CD4-positive, alpha-beta T cell (primary cell): ENCODE results near the gene MPPED2. TPM values are rescaled to one million over a fixed set of nuclear protein-coding genes. Genes with fewer than 3 reads are reported as not detected.

Source experiments
- ATAC-seq: fragments of 200-7000 bp; cut with Tn5 transposase; one replicate; pipeline ENCODE4 v1.10.0; 2022; ENCODE audit warnings: mild to moderate bottlenecking; ENCODE audit not compliant: poor library complexity
- CTCF ChIA-PET: fragments of 350-600 bp; sonication (Branson Sonifier 250); formaldehyde crosslinking; loops from one replicate; lab custom pipeline; 2021; ENCODE audit warnings: antibody characterized with exemption, inconsistent platforms; lab: Charles Lee
- POLR2A ChIA-PET: fragments of 350-600 bp; sonication (Branson Sonifier 250); formaldehyde crosslinking; loops from one replicate; lab custom pipeline; 2021; ENCODE audit warnings: antibody characterized with exemption, inconsistent platforms; lab: Charles Lee
- DNase-seq, 14 experiments: peaks; one replicate each; pipeline ENCODE4 v3.0.0-alpha.2; 2013 to 2020; ENCODE audit warnings: mixed read lengths in 2 of 14
- H3K27ac ChIP-seq, 2 donors: one replicate each; pipeline versions ENCODE4 v1.5.1 to v1.7.0; 2013; ENCODE audit warnings: low read length in 2 of 2, low read depth in 1 of 2, mild to moderate bottlenecking in 1 of 2
- H3K27me3 ChIP-seq, 2 experiments: 1 replicate in 1 of 2; 2 replicates in 1 of 2; pipeline versions ENCODE4 v1.6.1 to v1.7.0; 2013; ENCODE audit warnings: low read length in 2 of 2, control low read depth in 1 of 2, mild to moderate bottlenecking in 1 of 2, moderate library complexity in 1 of 2; ENCODE audit not compliant: insufficient read depth in 2 of 2, control insufficient read depth in 1 of 2
- H3K36me3 ChIP-seq: one replicate; pipeline ENCODE4 v1.6.1; 2013; ENCODE audit warnings: low read length, control low read depth; ENCODE audit not compliant: insufficient read depth
- H3K4me1 ChIP-seq: one replicate; pipeline ENCODE4 v1.6.1; 2013; ENCODE audit warnings: low read length, control low read depth; ENCODE audit not compliant: insufficient read depth
- H3K4me3 ChIP-seq: one replicate; pipeline ENCODE4 v1.5.1; 2013; ENCODE audit warnings: mild to moderate bottlenecking, low read length, moderate library complexity
- H3K9me3 ChIP-seq, 2 experiments: 1 replicate in 1 of 2; 2 replicates in 1 of 2; pipeline versions ENCODE4 v1.6.1 to v1.7.0; 2013; ENCODE audit warnings: low read length in 2 of 2, mild to moderate bottlenecking in 2 of 2, control low read depth in 1 of 2, moderate library complexity in 1 of 2; ENCODE audit not compliant: control insufficient read depth in 1 of 2, insufficient read depth in 1 of 2
- H3K27ac Mint-ChIP-seq: one replicate; pipeline ENCODE4 v1.8.0; 2020; ENCODE audit warnings: mixed read lengths
- H3K27me3 Mint-ChIP-seq: one replicate; pipeline ENCODE4 v1.8.0; 2021; ENCODE audit warnings: mixed read lengths
- H3K36me3 Mint-ChIP-seq: one replicate; pipeline ENCODE4 v1.8.0; 2021; ENCODE audit warnings: low read depth, mixed read lengths
- H3K4me1 Mint-ChIP-seq: one replicate; pipeline ENCODE4 v1.8.0; 2021; ENCODE audit warnings: low read depth, mixed read lengths
- H3K4me3 Mint-ChIP-seq: one replicate; pipeline ENCODE4 v1.8.0; 2020; ENCODE audit warnings: mild to moderate bottlenecking, mixed read lengths
- H3K9me3 Mint-ChIP-seq: one replicate; pipeline ENCODE4 v1.8.0; 2020; ENCODE audit warnings: mixed read lengths
- intact Hi-C, 2 experiments: fragments of 100-400 bp; cut with DNase I in 1 of 2; cut with micrococcal nuclease in 1 of 2; formaldehyde crosslinking; loops; one replicate each; pipeline versions ENCODE4 v1.15.1 to v1.9.0; 2023 to 2025; cut with DNase I, micrococcal nuclease
- total RNA-seq, 174 experiments: library from RNA in 2 of 174; stranded (reverse) in 2 of 174; gene quantifications; one replicate each; pipeline ENCODE4 v1.2.3 and lab custom pipeline; 2021 to 2026
- TF ChIP-seq, protein P1 (sequence below): fragments of 200-600 bp; IDR thresholded peaks from one replicate; pipeline ENCODE4 v1.8.0; 2022; ENCODE audit warnings: antibody characterized with exemption, mild to moderate bottlenecking

The MPPED2 gene
- total RNA-seq, 2 experiments from 2014 or later: 0.96 to 1.7 TPM

DNA sequence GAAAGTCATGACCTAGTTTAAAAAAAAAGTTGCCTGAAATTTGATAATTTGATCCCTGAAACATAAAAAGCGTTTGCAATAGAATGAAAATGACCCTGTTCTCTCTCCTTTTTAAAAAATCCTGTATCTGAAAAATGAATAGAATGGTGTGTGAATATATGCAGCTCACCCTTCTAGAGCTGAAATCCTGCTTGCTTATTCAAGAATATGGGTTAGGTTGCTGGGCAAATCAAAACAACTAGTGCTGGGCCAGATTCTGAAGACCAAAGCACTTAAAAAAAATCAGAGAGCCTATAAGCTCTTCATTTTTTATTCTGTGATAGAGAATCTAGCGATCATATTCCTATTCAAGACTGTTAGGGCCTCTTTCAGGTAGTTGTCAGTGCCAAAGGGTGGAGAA, 131.6 kb downstream of the MPPED2 start:
- ChIA-PET CTCF (no interaction called here), POLR2A (no interaction called here)
- no peak for DNase-seq
- no peaks in the 10 kb centered on the region for H3K27me3 ChIP-seq
- no peak overlapping the region for H3K27ac Mint-ChIP-seq
- H3K9me3 Mint-ChIP-seq: no peaks in the 10 kb centered on the region
- no peak overlapping the region for H3K4me3 ChIP-seq
- no peaks in the 10 kb centered on the region for H3K27me3 Mint-ChIP-seq
- no peaks in the 10 kb centered on the region for H3K4me1 Mint-ChIP-seq
- intact Hi-C loops: no loop called here
- TF ChIP-seq, protein P1, sequence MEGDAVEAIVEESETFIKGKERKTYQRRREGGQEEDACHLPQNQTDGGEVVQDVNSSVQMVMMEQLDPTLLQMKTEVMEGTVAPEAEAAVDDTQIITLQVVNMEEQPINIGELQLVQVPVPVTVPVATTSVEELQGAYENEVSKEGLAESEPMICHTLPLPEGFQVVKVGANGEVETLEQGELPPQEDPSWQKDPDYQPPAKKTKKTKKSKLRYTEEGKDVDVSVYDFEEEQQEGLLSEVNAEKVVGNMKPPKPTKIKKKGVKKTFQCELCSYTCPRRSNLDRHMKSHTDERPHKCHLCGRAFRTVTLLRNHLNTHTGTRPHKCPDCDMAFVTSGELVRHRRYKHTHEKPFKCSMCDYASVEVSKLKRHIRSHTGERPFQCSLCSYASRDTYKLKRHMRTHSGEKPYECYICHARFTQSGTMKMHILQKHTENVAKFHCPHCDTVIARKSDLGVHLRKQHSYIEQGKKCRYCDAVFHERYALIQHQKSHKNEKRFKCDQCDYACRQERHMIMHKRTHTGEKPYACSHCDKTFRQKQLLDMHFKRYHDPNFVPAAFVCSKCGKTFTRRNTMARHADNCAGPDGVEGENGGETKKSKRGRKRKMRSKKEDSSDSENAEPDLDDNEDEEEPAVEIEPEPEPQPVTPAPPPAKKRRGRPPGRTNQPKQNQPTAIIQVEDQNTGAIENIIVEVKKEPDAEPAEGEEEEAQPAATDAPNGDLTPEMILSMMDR: no peak
- H3K9me3 ChIP-seq: peaks cover 0 to 3% of the 10 kb centered on the region in 2 experiments
- H3K4me1 ChIP-seq: no peaks in the 10 kb centered on the region
- no peak overlapping the region for H3K27ac ChIP-seq
- H3K4me3 Mint-ChIP-seq: no peak overlapping the region
- no peaks in the 10 kb centered on the region for H3K36me3 Mint-ChIP-seq
- no peak for ATAC-seq
- H3K36me3 ChIP-seq: no peaks in the 10 kb centered on the region

DNA sequence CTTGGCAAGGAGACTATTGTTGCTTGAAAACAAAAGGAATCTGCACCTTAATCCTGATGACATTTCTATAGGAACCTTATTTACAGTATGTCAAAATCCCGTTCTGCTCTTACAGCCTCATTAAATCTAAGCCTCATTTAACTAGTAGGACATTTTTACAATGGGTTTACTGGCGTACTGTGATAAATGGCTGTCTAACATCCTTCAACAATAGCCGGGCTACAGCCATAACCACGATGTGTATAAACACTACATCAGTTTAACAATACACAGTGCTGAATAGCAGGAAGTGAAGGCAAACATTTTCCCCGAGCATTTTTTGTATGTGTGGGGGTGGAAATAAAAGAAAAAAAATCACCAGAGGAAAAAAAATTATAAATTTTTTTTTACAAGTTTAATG, 132.0 kb downstream of the MPPED2 start:
- Mint-ChIP-seq H3K4me1 (no peaks in the 10 kb centered on the region), H3K36me3 (no peaks in the 10 kb centered on the region), H3K27me3 (peaks cover 1% of the 10 kb centered on the region), H3K4me3 (no peak overlapping the region), H3K9me3 (no peaks in the 10 kb centered on the region), H3K27ac (no peak overlapping the region)
- H3K27ac ChIP-seq: no peak overlapping the region
- ChIA-PET CTCF (no interaction called here), POLR2A (no interaction called here)
- H3K36me3 ChIP-seq: no peaks in the 10 kb centered on the region
- H3K4me3 ChIP-seq: no peak overlapping the region
- DNase-seq (no peak), ATAC-seq (no peak)
- TF ChIP-seq, protein P1: no peak
- H3K4me1 ChIP-seq: no peaks in the 10 kb centered on the region
- H3K9me3 ChIP-seq: peaks cover 0 to 3% of the 10 kb centered on the region in 2 experiments
- no peaks in the 10 kb centered on the region for H3K27me3 ChIP-seq
- intact Hi-C loops: no loop called here

DNA sequence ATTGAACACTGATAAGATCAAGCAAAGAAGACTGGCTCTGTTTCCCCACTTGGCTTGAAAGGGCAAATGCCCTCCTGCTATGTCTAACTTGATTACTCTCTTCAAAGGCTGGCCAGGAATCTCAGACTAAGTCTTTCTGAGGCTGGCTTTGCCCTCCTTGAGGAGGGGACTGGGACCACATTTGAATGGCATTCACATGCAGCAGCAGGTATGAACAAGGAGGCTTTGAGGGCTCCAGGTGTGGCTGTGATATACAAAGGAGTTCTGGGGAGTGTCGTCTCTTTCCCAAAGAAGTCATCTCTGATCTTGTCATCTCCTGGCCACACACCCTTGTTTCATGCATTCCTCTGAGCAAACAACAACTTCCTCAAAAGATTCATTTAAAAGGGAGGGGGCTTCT, 132.4 kb downstream of the MPPED2 start:
- H3K4me3 Mint-ChIP-seq: no peak overlapping the region
- no peaks in the 10 kb centered on the region for H3K4me1 ChIP-seq
- H3K27me3 Mint-ChIP-seq: peaks cover 5% of the 10 kb centered on the region
- no peaks in the 10 kb centered on the region for H3K9me3 Mint-ChIP-seq
- no peaks in the 10 kb centered on the region for H3K4me1 Mint-ChIP-seq
- CTCF ChIA-PET: no interaction called here
- ATAC-seq (no peak), DNase-seq (no peak)
- H3K9me3 ChIP-seq: no peaks in the 10 kb centered on the region
- no peak overlapping the region for H3K27ac Mint-ChIP-seq
- intact Hi-C loops: no loop called here
- H3K27ac ChIP-seq: no peak overlapping the region
- POLR2A ChIA-PET: no interaction called here
- TF ChIP-seq, protein P1: no peak
- no peaks in the 10 kb centered on the region for H3K36me3 Mint-ChIP-seq
- H3K27me3 ChIP-seq: no peaks in the 10 kb centered on the region
- H3K36me3 ChIP-seq: no peaks in the 10 kb centered on the region
- no peak overlapping the region for H3K4me3 ChIP-seq
